Measurements from ENCODE around the gene RAPGEF5. TPM values are rescaled to one million over a fixed set of nuclear protein-coding genes. Genes with fewer than 3 reads are reported as not detected.

The RAPGEF5 gene
- total and polyA plus RNA-seq, 10 of the 15 experiments (the other 5 are each of a cell fraction or from before 2014, with no cell fraction given): 0.38 to 4.0 (median 1.6) TPM; not detected in 1

- TF ChIP-seq, protein P1, sequence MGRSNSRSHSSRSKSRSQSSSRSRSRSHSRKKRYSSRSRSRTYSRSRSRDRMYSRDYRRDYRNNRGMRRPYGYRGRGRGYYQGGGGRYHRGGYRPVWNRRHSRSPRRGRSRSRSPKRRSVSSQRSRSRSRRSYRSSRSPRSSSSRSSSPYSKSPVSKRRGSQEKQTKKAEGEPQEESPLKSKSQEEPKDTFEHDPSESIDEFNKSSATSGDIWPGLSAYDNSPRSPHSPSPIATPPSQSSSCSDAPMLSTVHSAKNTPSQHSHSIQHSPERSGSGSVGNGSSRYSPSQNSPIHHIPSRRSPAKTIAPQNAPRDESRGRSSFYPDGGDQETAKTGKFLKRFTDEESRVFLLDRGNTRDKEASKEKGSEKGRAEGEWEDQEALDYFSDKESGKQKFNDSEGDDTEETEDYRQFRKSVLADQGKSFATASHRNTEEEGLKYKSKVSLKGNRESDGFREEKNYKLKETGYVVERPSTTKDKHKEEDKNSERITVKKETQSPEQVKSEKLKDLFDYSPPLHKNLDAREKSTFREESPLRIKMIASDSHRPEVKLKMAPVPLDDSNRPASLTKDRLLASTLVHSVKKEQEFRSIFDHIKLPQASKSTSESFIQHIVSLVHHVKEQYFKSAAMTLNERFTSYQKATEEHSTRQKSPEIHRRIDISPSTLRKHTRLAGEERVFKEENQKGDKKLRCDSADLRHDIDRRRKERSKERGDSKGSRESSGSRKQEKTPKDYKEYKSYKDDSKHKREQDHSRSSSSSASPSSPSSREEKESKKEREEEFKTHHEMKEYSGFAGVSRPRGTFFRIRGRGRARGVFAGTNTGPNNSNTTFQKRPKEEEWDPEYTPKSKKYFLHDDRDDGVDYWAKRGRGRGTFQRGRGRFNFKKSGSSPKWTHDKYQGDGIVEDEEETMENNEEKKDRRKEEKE (IDR thresholded peaks at IDR 0.05): no peak
- TF ChIP-seq SMARCA5 (IDR thresholded peaks at IDR 0.05): no peak
These were observed 163.4 kb downstream of the RAPGEF5 start (continued) for GRCh38 chr7:22193450-22193983.

- TF ChIP-seq FOS (IDR thresholded peaks at IDR 0.05; ENCODE audit: borderline replicate concordance, extremely low read depth, insufficient read length) (no peak), RBBP5 (conservative IDR thresholded peaks at IDR 0.05) (no peak), RELB (IDR thresholded peaks at IDR 0.05; ENCODE audit: low read depth) (no peak), MLLT1 (IDR thresholded peaks at IDR 0.05) (no peak), POLR2A (IDR thresholded peaks at IDR 0.05; ENCODE audit: low read depth, low read length) (no peak), RFX5 (IDR thresholded peaks at IDR 0.05; ENCODE audit: low read depth, low read length) (no peak)
- TF ChIP-seq, protein P2, sequence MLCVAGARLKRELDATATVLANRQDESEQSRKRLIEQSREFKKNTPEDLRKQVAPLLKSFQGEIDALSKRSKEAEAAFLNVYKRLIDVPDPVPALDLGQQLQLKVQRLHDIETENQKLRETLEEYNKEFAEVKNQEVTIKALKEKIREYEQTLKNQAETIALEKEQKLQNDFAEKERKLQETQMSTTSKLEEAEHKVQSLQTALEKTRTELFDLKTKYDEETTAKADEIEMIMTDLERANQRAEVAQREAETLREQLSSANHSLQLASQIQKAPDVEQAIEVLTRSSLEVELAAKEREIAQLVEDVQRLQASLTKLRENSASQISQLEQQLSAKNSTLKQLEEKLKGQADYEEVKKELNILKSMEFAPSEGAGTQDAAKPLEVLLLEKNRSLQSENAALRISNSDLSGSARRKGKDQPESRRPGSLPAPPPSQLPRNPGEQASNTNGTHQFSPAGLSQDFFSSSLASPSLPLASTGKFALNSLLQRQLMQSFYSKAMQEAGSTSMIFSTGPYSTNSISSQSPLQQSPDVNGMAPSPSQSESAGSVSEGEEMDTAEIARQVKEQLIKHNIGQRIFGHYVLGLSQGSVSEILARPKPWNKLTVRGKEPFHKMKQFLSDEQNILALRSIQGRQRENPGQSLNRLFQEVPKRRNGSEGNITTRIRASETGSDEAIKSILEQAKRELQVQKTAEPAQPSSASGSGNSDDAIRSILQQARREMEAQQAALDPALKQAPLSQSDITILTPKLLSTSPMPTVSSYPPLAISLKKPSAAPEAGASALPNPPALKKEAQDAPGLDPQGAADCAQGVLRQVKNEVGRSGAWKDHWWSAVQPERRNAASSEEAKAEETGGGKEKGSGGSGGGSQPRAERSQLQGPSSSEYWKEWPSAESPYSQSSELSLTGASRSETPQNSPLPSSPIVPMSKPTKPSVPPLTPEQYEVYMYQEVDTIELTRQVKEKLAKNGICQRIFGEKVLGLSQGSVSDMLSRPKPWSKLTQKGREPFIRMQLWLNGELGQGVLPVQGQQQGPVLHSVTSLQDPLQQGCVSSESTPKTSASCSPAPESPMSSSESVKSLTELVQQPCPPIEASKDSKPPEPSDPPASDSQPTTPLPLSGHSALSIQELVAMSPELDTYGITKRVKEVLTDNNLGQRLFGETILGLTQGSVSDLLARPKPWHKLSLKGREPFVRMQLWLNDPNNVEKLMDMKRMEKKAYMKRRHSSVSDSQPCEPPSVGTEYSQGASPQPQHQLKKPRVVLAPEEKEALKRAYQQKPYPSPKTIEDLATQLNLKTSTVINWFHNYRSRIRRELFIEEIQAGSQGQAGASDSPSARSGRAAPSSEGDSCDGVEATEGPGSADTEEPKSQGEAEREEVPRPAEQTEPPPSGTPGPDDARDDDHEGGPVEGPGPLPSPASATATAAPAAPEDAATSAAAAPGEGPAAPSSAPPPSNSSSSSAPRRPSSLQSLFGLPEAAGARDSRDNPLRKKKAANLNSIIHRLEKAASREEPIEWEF (IDR thresholded peaks at IDR 0.05; ENCODE audit: insufficient replicate concordance, low read depth, low read length): no peak
- no peaks in the 10 kb centered on the region for H3K4me1 ChIP-seq (ENCODE audit: control insufficient read depth, insufficient read depth, low read length)
- DNase-seq (ENCODE audit: low read depth, low spot score): no peak
- in situ Hi-C loops (cut with MboI): no loop called here
- ChIA-PET CTCF (no interaction called here), RAD21 (ENCODE audit: unreplicated experiment) (interaction anchor here (1.5 kb wide), 1 partner anchor 13 kb away, joined by 3 read pairs; no protein-coding TSS in a partner anchor), SMC1A (ENCODE audit: uncharacterized antibody, unreplicated experiment) (interaction anchor here (0.7 to 1.0 kb wide), 2 partner anchors 20 to 37 kb away, joined by 3 read pairs; no protein-coding TSS in a partner anchor), POLR2A (interaction anchor here (1.0 kb wide), 1 partner anchor 10 kb away, joined by 3 read pairs; no protein-coding TSS in a partner anchor)
- no peak overlapping the region for H3K9ac ChIP-seq (ENCODE audit: control insufficient read depth, insufficient read depth, low read length)
- H2AFZ ChIP-seq (ENCODE audit: control insufficient read depth, low read depth, low read length): no peak overlapping the region
- BruUV-seq (replicated peaks): no TSS peak
- no peak overlapping the region for H3K4me2 ChIP-seq (ENCODE audit: control insufficient read depth, insufficient read depth)
- no peaks in the 10 kb centered on the region for H3K9me3 ChIP-seq (replicated peaks; ENCODE audit: control insufficient read depth, insufficient read depth, low read length)
- H3K79me2 ChIP-seq (ENCODE audit: control insufficient read depth, insufficient read depth, low read length): no peaks in the 10 kb centered on the region
- intact Hi-C loops (cut with micrococcal nuclease; ENCODE audit: unreplicated experiment): no loop called here
- no peaks in the 10 kb centered on the region for H3K36me3 ChIP-seq (ENCODE audit: control insufficient read depth in 2 of 2, insufficient read depth in 2 of 2, low read length in 1 of 2)
- no peak for ATAC-seq
- WGBS (ENCODE audit: insufficient coverage, insufficient replicate concordance, low lambda C conversion rate, missing lambda C conversion rate): 0% methylated on average over 3 of the region's 3 CpGs
- no peaks in the 10 kb centered on the region for H4K20me1 ChIP-seq (ENCODE audit: control insufficient read depth, insufficient read depth)
- no peak overlapping the region for H3K27ac ChIP-seq (ENCODE audit: control insufficient read depth, insufficient read depth)
- no peak overlapping the region for H3K4me3 ChIP-seq
- no peak for FAIRE-seq
- H3K27me3 ChIP-seq (replicated peaks in 1 of 2; ENCODE audit: control insufficient read depth in 2 of 2, insufficient read depth in 2 of 2, low read length in 1 of 2): no peaks in the 10 kb centered on the region
These were observed 164.2 kb downstream of the RAPGEF5 start for GRCh38 chr7:22192801-22193200.

Data from GM12878 (cell line).